ENCODE data around the gene TMEM95. TPM values are rescaled to one million over a fixed set of nuclear protein-coding genes. Genes with fewer than 3 reads are reported as not detected.

Gene TMEM95
- total and polyA plus RNA-seq, 10 of the 15 experiments (the other 5 are each of a cell fraction or from before 2014, with no cell fraction given) = 0.05 to 0.28 TPM; not detected in 8

DNA sequence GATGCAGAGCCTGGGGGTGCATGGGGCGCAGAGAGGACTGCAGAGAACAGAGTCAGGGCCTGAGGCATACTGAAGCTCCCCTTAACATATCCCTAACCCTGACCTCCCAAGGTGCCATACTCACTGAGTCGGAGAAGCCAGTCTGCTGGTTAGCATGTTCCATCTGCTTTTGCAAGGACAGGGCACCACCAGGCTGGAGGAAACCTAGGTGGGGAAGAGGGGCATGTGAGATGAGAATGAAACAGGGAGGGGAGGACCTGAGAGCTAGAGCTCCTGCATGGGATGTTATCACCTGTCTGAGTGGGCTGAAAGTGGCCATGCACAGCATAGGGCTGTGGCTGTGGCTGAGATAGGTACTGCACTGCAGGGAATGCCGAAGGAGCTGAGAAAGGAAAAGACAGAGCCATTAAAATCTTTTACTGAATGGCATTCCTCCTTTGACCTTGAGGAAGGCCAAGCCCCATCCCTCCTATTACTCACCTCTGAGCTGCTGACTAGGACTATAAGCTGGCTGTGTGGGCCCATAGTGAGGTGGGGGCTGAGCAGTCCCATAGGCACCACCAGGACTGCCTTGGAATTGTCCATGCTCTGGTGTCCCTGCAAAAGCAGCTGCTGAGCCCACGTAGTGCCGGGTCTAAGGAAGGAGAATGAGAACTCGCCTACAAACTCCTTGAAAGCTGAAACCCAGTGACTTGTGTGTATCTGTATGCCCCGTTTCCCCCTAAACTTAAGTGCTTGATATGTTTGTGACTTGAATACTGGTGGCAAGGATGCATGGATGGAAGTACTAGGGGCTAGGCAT lies 41.7 kb upstream of the TMEM95 start (continued):
- TF ChIP-seq, protein P1, sequence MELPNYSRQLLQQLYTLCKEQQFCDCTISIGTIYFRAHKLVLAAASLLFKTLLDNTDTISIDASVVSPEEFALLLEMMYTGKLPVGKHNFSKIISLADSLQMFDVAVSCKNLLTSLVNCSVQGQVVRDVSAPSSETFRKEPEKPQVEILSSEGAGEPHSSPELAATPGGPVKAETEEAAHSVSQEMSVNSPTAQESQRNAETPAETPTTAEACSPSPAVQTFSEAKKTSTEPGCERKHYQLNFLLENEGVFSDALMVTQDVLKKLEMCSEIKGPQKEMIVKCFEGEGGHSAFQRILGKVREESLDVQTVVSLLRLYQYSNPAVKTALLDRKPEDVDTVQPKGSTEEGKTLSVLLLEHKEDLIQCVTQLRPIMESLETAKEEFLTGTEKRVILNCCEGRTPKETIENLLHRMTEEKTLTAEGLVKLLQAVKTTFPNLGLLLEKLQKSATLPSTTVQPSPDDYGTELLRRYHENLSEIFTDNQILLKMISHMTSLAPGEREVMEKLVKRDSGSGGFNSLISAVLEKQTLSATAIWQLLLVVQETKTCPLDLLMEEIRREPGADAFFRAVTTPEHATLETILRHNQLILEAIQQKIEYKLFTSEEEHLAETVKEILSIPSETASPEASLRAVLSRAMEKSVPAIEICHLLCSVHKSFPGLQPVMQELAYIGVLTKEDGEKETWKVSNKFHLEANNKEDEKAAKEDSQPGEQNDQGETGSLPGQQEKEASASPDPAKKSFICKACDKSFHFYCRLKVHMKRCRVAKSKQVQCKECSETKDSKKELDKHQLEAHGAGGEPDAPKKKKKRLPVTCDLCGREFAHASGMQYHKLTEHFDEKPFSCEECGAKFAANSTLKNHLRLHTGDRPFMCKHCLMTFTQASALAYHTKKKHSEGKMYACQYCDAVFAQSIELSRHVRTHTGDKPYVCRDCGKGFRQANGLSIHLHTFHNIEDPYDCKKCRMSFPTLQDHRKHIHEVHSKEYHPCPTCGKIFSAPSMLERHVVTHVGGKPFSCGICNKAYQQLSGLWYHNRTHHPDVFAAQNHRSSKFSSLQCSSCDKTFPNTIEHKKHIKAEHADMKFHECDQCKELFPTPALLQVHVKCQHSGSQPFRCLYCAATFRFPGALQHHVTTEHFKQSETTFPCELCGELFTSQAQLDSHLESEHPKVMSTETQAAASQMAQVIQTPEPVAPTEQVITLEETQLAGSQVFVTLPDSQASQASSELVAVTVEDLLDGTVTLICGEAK (IDR thresholded peaks at IDR 0.05; ENCODE audit: borderline replicate concordance) = no peak
- no peak for TF ChIP-seq ESRRA (IDR thresholded peaks at IDR 0.05; ENCODE audit: low read length)
- TF ChIP-seq POLR2A (IDR thresholded peaks at IDR 0.05; ENCODE audit: low read depth, low read length) = peak; percentile 75
- no peak for TF ChIP-seq NR2C2 (IDR thresholded peaks at IDR 0.05; ENCODE audit: borderline replicate concordance, control insufficient read depth, insufficient read length, low read depth)
- peak; percentile 64; the same call in 1 of the 2 replicates for TF ChIP-seq PML (IDR thresholded peaks at IDR 0.05; ENCODE audit: low read length)
- TF ChIP-seq, protein P2, sequence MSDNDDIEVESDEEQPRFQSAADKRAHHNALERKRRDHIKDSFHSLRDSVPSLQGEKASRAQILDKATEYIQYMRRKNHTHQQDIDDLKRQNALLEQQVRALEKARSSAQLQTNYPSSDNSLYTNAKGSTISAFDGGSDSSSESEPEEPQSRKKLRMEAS (IDR thresholded peaks at IDR 0.05; ENCODE audit: low read depth, low read length) = no peak
- TF ChIP-seq, protein P3, sequence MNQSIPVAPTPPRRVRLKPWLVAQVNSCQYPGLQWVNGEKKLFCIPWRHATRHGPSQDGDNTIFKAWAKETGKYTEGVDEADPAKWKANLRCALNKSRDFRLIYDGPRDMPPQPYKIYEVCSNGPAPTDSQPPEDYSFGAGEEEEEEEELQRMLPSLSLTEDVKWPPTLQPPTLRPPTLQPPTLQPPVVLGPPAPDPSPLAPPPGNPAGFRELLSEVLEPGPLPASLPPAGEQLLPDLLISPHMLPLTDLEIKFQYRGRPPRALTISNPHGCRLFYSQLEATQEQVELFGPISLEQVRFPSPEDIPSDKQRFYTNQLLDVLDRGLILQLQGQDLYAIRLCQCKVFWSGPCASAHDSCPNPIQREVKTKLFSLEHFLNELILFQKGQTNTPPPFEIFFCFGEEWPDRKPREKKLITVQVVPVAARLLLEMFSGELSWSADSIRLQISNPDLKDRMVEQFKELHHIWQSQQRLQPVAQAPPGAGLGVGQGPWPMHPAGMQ (IDR thresholded peaks at IDR 0.05; ENCODE audit: borderline replicate concordance) = no peak
- no peak for TF ChIP-seq SMAD1 (IDR thresholded peaks at IDR 0.05; ENCODE audit: low read depth, partially characterized antibody)
- TF ChIP-seq BACH1 (IDR thresholded peaks at IDR 0.05; ENCODE audit: borderline replicate concordance) = peak; percentile 32
- TF ChIP-seq ZNF207 (IDR thresholded peaks at IDR 0.05; ENCODE audit: borderline replicate concordance) = no peak
- TF ChIP-seq JUNB (IDR thresholded peaks at IDR 0.05) = no peak
- TF ChIP-seq ZNF384 (IDR thresholded peaks at IDR 0.05; ENCODE audit: borderline replicate concordance, low read depth, low read length) = no peak
- no peak for TF ChIP-seq RELA (IDR thresholded peaks at IDR 0.05; ENCODE audit: borderline replicate concordance, partially characterized antibody)
- TF ChIP-seq, protein P4, sequence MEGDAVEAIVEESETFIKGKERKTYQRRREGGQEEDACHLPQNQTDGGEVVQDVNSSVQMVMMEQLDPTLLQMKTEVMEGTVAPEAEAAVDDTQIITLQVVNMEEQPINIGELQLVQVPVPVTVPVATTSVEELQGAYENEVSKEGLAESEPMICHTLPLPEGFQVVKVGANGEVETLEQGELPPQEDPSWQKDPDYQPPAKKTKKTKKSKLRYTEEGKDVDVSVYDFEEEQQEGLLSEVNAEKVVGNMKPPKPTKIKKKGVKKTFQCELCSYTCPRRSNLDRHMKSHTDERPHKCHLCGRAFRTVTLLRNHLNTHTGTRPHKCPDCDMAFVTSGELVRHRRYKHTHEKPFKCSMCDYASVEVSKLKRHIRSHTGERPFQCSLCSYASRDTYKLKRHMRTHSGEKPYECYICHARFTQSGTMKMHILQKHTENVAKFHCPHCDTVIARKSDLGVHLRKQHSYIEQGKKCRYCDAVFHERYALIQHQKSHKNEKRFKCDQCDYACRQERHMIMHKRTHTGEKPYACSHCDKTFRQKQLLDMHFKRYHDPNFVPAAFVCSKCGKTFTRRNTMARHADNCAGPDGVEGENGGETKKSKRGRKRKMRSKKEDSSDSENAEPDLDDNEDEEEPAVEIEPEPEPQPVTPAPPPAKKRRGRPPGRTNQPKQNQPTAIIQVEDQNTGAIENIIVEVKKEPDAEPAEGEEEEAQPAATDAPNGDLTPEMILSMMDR (IDR thresholded peaks at IDR 0.05 in 2 of 3, conservative IDR thresholded peaks at IDR 0.05 in 1 of 3; ENCODE audit: control insufficient read depth in 2 of 3, extremely low read depth in 1 of 3, insufficient read depth in 1 of 3, low read depth in 3 of 3, low read length in 3 of 3) = peak in 2 of 3 experiments; percentile 27 to 28; a peak in 2 of 6 replicates
- TF ChIP-seq POU2F2 (IDR thresholded peaks at IDR 0.05; ENCODE audit: borderline replicate concordance, low read depth, low read length) = peak; percentile 55; the same call in 1 of the 3 replicates
- no peak for TF ChIP-seq MEF2A (IDR thresholded peaks at IDR 0.05; ENCODE audit: insufficient read depth, low read depth, low read length)
- TF ChIP-seq POLR2AphosphoS2 (IDR thresholded peaks at IDR 0.05; ENCODE audit: low read depth, low read length) = peak; percentile 66; the same call in 1 of the 2 replicates
- no peak for TF ChIP-seq TBL1XR1 (IDR thresholded peaks at IDR 0.05; ENCODE audit: low read depth, low read length)
- peak; percentile 92 for TF ChIP-seq POLR2AphosphoS5 (IDR thresholded peaks at IDR 0.05; ENCODE audit: low read length)

Data from GM12878 (cell line).